ENCODE measurements around the gene ASIC2.

Gene ASIC2

GRCh38 chr17:33056399-33057146 lies 236.5 kb downstream of the ASIC2 start:
- DNase-seq = no peak

- DNase-seq = no peak
Observed at GRCh38 chr17:33055746-33056145, 237.3 kb downstream of the ASIC2 start.

- no peak for DNase-seq
Observed at GRCh38 chr17:33055171-33055611, 237.9 kb downstream of the ASIC2 start.

GRCh38 chr17:33054412-33054811 lies 238.7 kb downstream of the ASIC2 start:
- DNase-seq = no peak

GRCh38 chr17:33053676-33054075 lies 239.4 kb downstream of the ASIC2 start:
- no peak for DNase-seq

- no peak for DNase-seq
Observed at GRCh38 chr17:33052856-33053255, 240.2 kb downstream of the ASIC2 start.

GRCh38 chr17:33050611-33051140 lies 242.4 kb downstream of the ASIC2 start:
- no peak for DNase-seq

GRCh38 chr17:33049781-33050414 lies 243.2 kb downstream of the ASIC2 start:
- DNase-seq = peak in 3 of 5 experiments; percentile 10 to 26 (median 12)

GRCh38 chr17:33046361-33047255 lies 246.5 kb downstream of the ASIC2 start:
- DNase-seq = no peak

GRCh38 chr17:33045216-33045615 lies 247.9 kb downstream of the ASIC2 start:
- DNase-seq = no peak

GRCh38 chr17:33044771-33045170 lies 248.3 kb downstream of the ASIC2 start:
- DNase-seq = no peak

GRCh38 chr17:33040461-33040860 lies 252.6 kb downstream of the ASIC2 start:
- DNase-seq = no peak

GRCh38 chr17:33039874-33040273 lies 253.2 kb downstream of the ASIC2 start:
- DNase-seq = no peak

GRCh38 chr17:33038740-33039139 lies 254.4 kb downstream of the ASIC2 start:
- peak in 1 of 5 experiments; percentile 13 for DNase-seq

- no peak for DNase-seq
Observed at GRCh38 chr17:33033176-33033575, 259.9 kb downstream of the ASIC2 start.

GRCh38 chr17:33028778-33029177 lies 264.3 kb downstream of the ASIC2 start:
- DNase-seq = no peak

- no peak for DNase-seq
Observed at GRCh38 chr17:33028061-33028460, 265.0 kb downstream of the ASIC2 start.

- no peak for DNase-seq
Observed at GRCh38 chr17:33024688-33025486, 268.2 kb downstream of the ASIC2 start.

GRCh38 chr17:33023790-33024189 lies 269.3 kb downstream of the ASIC2 start:
- no peak for DNase-seq

- DNase-seq = no peak
Observed at GRCh38 chr17:33021731-33022408, 271.2 kb downstream of the ASIC2 start.

GRCh38 chr17:33019161-33019890 lies 273.8 kb downstream of the ASIC2 start:
- DNase-seq = no peak
